Adipocyte (in vitro differentiated cells): ENCODE measurements around the gene MYH2.
"Not testable (repeated sequence)": the region's sequence is repeated elsewhere in the genome, so short reads cannot be mapped to it uniquely, and the experiment has no call there.

ENCODE experiments used
- DNase-seq: peaks from one replicate; pipeline ENCODE4 v3.0.0-alpha.2; 2015; ENCODE audit warnings: low read depth
- H3K27me3 ChIP-seq: replicated peaks from 2 replicates; pipeline ENCODE4 v1.7.0; 2013; ENCODE audit warnings: mild to moderate bottlenecking, low read length, moderate library complexity; ENCODE audit not compliant: control insufficient read depth, insufficient read depth
- H3K36me3 ChIP-seq: 2 replicates; pipeline ENCODE4 v1.7.0; 2013; ENCODE audit warnings: low read length, mild to moderate bottlenecking, moderate library complexity; ENCODE audit not compliant: control insufficient read depth, insufficient read depth, severe bottlenecking
- H3K4me1 ChIP-seq: 2 replicates; pipeline ENCODE4 v1.7.0; 2013; ENCODE audit warnings: mild to moderate bottlenecking, low read length, moderate library complexity; ENCODE audit not compliant: control insufficient read depth, insufficient read depth
- H3K4me3 ChIP-seq: 2 replicates; pipeline ENCODE4 v1.7.0; 2013; ENCODE audit warnings: mild to moderate bottlenecking, low read length, moderate library complexity
- H3K9ac ChIP-seq: 2 replicates; pipeline ENCODE4 v1.7.0; 2013; ENCODE audit warnings: mild to moderate bottlenecking, low read length, moderate library complexity
- H3K9me3 ChIP-seq: 2 replicates; pipeline ENCODE4 v1.7.0; 2013; ENCODE audit warnings: mild to moderate bottlenecking, low read length, moderate library complexity; ENCODE audit not compliant: control insufficient read depth

Gene MYH2

DNA sequence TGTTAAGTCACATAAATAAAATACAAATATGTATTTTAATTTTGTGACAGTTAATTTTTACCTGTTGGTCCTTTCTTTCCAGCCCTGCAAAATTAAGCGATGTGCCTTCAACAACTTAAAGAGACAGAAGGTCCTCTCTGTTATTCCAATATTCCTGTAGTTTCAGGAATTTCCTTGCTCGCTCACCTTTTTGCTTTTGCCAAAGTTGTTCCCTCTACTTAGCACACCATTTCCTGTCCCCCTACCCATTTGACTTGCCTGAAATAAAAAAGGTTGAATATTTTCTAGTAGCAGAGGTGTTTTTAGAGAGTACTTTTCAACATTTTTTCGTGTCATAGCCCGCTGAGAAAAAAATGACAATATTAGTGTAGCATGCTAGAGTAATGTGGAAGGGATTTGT is 556 bp upstream of the MYH2 start:
- Histone ChIP-seq H3K4me3 (no peak overlapping the region), H3K9me3 (no peaks in the 10 kb centered on the region), H3K27me3 (no peaks in the 10 kb centered on the region), H3K4me1 (no peaks in the 10 kb centered on the region), H3K9ac (no peak overlapping the region), H3K36me3 (no peaks in the 10 kb centered on the region)
- no peak for DNase-seq

DNA sequence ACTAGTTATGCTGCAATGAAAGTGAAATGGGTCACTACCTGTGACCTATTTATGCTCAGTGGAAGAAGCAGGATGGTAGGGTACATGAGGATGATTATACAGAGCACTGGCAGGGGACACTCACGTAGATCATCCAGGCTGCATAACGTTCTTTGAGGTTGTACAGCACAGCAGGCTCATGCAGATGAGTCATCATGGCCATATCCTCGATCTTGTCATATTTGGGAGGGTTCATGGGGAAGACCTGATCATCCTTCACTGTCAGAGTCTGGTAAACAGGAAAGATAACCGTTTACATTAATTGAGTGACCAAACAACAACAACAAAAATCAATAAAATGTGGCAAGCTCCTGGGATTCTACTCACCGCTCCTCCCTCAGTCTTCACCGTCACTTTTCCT is 2.1 kb downstream of the MYH2 start:
- Histone ChIP-seq H3K9ac (no peak overlapping the region), H3K27me3 (no peaks in the 10 kb centered on the region), H3K4me3 (no peak overlapping the region), H3K36me3 (no peaks in the 10 kb centered on the region), H3K4me1 (no peaks in the 10 kb centered on the region), H3K9me3 (no peaks in the 10 kb centered on the region)
- DNase-seq: no peak

DNA sequence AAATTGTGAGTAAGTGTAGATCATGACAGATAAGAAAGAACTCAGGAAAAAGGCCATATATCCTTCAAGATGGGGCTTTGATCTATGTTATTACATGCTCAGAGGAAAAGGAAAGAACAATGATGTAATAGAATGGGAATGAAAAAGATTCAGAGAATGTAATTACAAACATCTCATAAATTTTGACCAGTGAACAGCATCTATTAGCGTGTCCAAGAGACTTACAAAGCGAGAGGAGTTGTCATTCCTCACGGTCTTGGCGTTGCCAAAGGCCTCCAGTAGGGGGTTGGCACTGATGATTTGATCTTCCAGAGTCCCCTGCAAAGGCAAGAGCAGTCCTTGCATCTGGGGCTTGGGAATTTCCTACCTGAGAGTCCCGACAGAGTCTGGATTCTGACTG is 6.0 kb downstream of the MYH2 start:
- not testable (repeated sequence) for H3K4me1 ChIP-seq, DNase-seq, H3K4me3 ChIP-seq

GRCh38 chr17:10541179-10541578 is 8.3 kb downstream of the MYH2 start:
- H3K4me3 ChIP-seq, H3K9ac ChIP-seq, H3K4me1 ChIP-seq, DNase-seq, H3K27me3 ChIP-seq, H3K36me3 ChIP-seq: not testable (repeated sequence)
- H3K9me3 ChIP-seq: peaks cover 16% of the 10 kb centered on the region

More for the DNA sequence above, 6.0 kb downstream of the MYH2 start:
- H3K9me3 ChIP-seq: peaks cover 16% of the 10 kb centered on the region
- not testable (repeated sequence) for H3K9ac ChIP-seq, H3K27me3 ChIP-seq, H3K36me3 ChIP-seq

DNA sequence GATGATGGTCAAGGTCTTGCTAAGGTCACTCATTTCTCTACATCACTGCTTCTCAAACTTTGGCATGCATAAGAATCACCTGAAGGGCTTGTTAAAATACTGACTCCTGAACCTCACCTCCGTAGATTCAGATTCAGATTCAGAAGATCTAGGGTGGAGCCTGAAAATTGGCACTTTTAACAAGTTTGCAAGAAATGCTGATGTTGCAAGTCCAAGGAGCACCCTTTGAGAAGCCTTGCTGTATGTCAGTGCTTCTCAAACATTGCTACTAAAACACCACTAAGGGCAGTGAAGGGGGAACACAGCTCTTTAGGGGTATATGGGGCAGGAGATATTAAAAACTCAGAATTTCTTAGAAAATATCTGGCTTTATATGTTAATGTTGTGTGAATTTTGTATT is 17.4 kb downstream of the MYH2 start:
- Histone ChIP-seq H3K4me1 (no peaks in the 10 kb centered on the region), H3K4me3 (no peak overlapping the region), H3K27me3 (peaks cover 4% of the 10 kb centered on the region), H3K36me3 (no peaks in the 10 kb centered on the region), H3K9me3 (no peaks in the 10 kb centered on the region), H3K9ac (no peak overlapping the region)
- no peak for DNase-seq

DNA sequence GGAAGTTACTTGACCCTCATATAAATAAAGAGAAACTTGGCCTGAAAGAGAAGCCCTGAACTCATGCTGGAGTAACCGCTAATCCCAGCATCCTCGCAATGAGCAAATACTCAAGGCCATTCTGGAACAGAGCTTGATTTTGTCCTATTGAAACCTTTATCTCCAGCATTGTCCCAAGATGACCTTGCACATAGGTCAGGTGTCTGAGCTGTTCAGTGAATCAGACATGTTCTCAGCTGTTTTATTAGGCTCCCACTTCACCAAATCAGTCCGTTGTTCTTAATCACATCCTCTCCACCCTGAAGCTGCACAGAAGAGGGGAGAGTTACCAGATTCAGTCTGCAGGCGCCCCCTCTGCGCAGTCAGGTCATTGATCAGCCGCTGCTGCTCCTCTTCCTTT is 22.0 kb downstream of the MYH2 start:
- Histone ChIP-seq H3K9ac (no peak overlapping the region), H3K4me1 (no peaks in the 10 kb centered on the region), H3K4me3 (no peak overlapping the region), H3K27me3 (no peaks in the 10 kb centered on the region), H3K36me3 (no peaks in the 10 kb centered on the region), H3K9me3 (no peaks in the 10 kb centered on the region)
- DNase-seq: no peak

GRCh38 chr17:10526517-10526916 is 22.9 kb downstream of the MYH2 start:
- no peaks in the 10 kb centered on the region for H3K27me3 ChIP-seq
- no peak for DNase-seq
- no peak overlapping the region for H3K4me3 ChIP-seq
- H3K9me3 ChIP-seq: no peaks in the 10 kb centered on the region
- no peaks in the 10 kb centered on the region for H3K36me3 ChIP-seq
- H3K9ac ChIP-seq: no peak overlapping the region
- no peaks in the 10 kb centered on the region for H3K4me1 ChIP-seq

DNA sequence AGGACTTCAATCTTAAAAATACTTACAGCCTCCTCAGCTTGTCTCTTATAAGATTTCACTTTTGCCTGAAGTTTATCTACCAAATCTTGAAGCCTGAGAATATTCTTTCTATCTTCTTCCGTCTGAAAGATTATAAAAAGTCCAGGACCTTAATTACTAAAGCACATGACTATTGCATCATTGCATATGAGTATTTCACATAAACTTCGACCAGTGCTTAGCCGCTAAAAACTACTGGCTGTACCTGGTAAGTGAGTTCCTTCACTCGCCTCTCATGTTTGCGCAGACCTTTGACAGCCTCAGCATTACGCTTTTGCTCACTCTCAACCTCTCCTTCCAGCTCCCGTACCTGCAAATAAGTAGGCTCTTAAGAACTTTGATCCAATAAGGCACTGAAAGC is 26.4 kb downstream of the MYH2 start:
- no peak for DNase-seq
- Histone ChIP-seq H3K9me3 (no peaks in the 10 kb centered on the region), H3K4me1 (no peaks in the 10 kb centered on the region), H3K4me3 (no peak overlapping the region), H3K9ac (no peak overlapping the region), H3K27me3 (no peaks in the 10 kb centered on the region), H3K36me3 (no peaks in the 10 kb centered on the region)

GRCh38 chr17:10521949-10522348 is 27.5 kb downstream of the MYH2 start:
- no peak overlapping the region for H3K4me3 ChIP-seq
- H3K36me3 ChIP-seq: no peaks in the 10 kb centered on the region
- no peak for DNase-seq
- no peaks in the 10 kb centered on the region for H3K9me3 ChIP-seq
- no peaks in the 10 kb centered on the region for H3K4me1 ChIP-seq
- no peaks in the 10 kb centered on the region for H3K27me3 ChIP-seq
- H3K9ac ChIP-seq: no peak overlapping the region

DNA sequence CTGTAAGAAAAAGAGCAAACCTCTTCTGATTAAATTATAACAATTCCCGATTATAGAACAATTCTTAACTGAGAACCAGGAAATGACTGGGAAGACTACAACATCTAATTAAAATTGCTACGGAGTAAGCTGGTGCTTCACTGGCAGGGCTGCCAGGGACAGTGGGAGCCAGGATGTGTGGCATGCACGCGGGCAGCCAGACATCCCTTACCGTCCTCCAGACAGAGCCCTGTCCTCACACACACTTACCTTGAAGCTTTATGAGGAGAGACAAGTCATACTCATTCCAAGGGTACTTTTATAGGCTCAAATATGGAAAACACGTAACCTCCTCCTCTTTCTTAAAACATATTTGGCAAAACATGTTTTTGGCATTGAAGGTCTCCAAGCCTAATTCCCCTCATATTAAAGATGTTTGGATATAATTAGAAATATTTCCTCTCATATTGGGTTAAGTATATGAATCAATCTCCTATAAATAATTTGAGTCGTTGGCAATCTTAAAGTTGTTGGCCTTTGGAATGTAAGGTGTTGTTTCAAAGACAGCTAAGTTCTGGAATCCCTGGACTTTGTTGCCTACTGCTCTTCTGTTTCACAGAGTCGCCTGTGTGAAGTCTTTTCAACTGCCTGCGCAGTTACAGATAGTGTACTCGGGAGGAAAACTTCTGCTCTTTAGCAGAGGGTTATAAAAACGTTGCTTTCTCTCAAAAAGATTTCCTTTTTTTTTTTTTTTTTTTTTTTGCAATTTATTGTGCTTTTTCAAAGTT is 31.0 kb downstream of the MYH2 start, which contains the start of gene MYH1:
MYH1 (minus strand) TSS at position 272 of the 767 bp plus-strand sequence. CDS start 1,900 bp downstream, outside the sequence.
- no peaks in the 10 kb centered on the region for H3K27me3 ChIP-seq
- no peak within 1 kb of the TSS for H3K4me3 ChIP-seq
- H3K9ac ChIP-seq: no peak within 1 kb of the TSS
- H3K4me1 ChIP-seq: peaks cover 5% of the 10 kb centered on the region
- DNase-seq: no peak
- H3K9me3 ChIP-seq: no peaks in the 10 kb centered on the region
- H3K36me3 ChIP-seq: no peaks in the 10 kb centered on the region

GRCh38 chr17:10516638-10517037 is 32.8 kb downstream of the MYH2 start:
- DNase-seq: no peak
- H3K9me3 ChIP-seq: no peaks in the 10 kb centered on the region
- H3K36me3 ChIP-seq: no peaks in the 10 kb centered on the region
- no peak overlapping the region for H3K9ac ChIP-seq
- no peak overlapping the region for H3K4me3 ChIP-seq
- H3K27me3 ChIP-seq: no peaks in the 10 kb centered on the region
- H3K4me1 ChIP-seq: peaks cover 17% of the 10 kb centered on the region

DNA sequence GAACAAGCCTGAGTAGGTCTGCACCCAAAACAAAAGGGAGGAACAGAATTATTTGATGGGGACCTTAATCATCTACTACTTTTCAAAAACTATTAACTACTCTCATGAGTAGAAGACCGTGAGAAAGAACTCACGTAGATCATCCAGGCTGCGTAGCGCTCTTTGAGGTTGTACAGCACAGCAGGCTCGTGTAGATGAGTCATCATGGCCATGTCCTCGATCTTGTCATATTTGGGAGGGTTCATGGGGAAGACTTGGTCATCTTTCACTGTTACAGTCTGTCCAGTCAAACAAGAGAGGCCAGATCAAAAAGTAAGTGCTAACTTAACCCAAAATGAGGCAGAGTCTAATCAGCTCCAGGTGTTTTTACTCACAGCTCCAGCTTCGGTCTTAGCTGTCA is 33.4 kb downstream of the MYH2 start:
- no peaks in the 10 kb centered on the region for H3K36me3 ChIP-seq
- H3K4me3 ChIP-seq: no peak overlapping the region
- no peak overlapping the region for H3K9ac ChIP-seq
- H3K4me1 ChIP-seq: peaks cover 17% of the 10 kb centered on the region
- no peaks in the 10 kb centered on the region for H3K27me3 ChIP-seq
- no peaks in the 10 kb centered on the region for H3K9me3 ChIP-seq
- DNase-seq: no peak
